HG02840 (cell line): ENCODE measurements around the gene MORN1.

Experiments used
- ATAC-seq: cut with Tn5 transposase; IDR thresholded peaks from one replicate; pipeline ENCODE4 v1.9.1; 2021; ENCODE audit warnings: mild to moderate bottlenecking, moderate library complexity, moderate number of reproducible peaks; ENCODE audit not compliant: unreplicated experiment, low FRiP score

Gene MORN1

GRCh38 chr1:2311184-2312032 is 79.9 kb downstream of the MORN1 start:
- ATAC-seq: no peak

- no peak for ATAC-seq
These were observed 80.8 kb downstream of the MORN1 start for GRCh38 chr1:2310332-2311183.

GRCh38 chr1:2308844-2309243 is 82.5 kb downstream of the MORN1 start:
- no peak for ATAC-seq

GRCh38 chr1:2307972-2308371 is 83.4 kb downstream of the MORN1 start:
- ATAC-seq: no peak

- ATAC-seq: no peak
These were observed 84.2 kb downstream of the MORN1 start for GRCh38 chr1:2307064-2307605.

- no peak for ATAC-seq
These were observed 85.0 kb downstream of the MORN1 start for GRCh38 chr1:2306151-2306978.

GRCh38 chr1:2304921-2305681 is 86.3 kb downstream of the MORN1 start:
- ATAC-seq: no peak

GRCh38 chr1:2304282-2304681 is 87.1 kb downstream of the MORN1 start:
- no peak for ATAC-seq

- no peak for ATAC-seq
These were observed 87.6 kb downstream of the MORN1 start for GRCh38 chr1:2303781-2304180.

- ATAC-seq: no peak
These were observed 88.2 kb downstream of the MORN1 start for GRCh38 chr1:2303016-2303775.

- no peak for ATAC-seq
These were observed 88.9 kb downstream of the MORN1 start for GRCh38 chr1:2302292-2302925.

GRCh38 chr1:2301607-2302291 is 89.6 kb downstream of the MORN1 start:
- ATAC-seq: no peak

- ATAC-seq: peak; percentile 41
These were observed 90.3 kb downstream of the MORN1 start for GRCh38 chr1:2300851-2301606.

- ATAC-seq: peak; percentile 62
These were observed 91.2 kb downstream of the MORN1 start for GRCh38 chr1:2300004-2300771.

- ATAC-seq: no peak
These were observed 92.2 kb downstream of the MORN1 start for GRCh38 chr1:2299131-2299627.

- ATAC-seq: no peak
These were observed 92.7 kb downstream of the MORN1 start for GRCh38 chr1:2298685-2299084.
